Tibial nerve (tissue), 4 donors: ENCODE measurements around the gene GAR1. TPM values are rescaled to one million over a fixed set of nuclear protein-coding genes. Genes with fewer than 3 reads are reported as not detected.

Experiments used
- DNase-seq, 2 donors: peaks; one replicate each; pipeline ENCODE4 v3.0.0-alpha.2; 2019; ENCODE audit warnings: low spot score in 2 of 2
- H3K27ac ChIP-seq, 4 donors: fragments of 200-600 bp; sonication (generic) in 3 of 4; one replicate each; pipeline ENCODE4 v1.5.1; 2017 to 2019; ENCODE audit warnings: mild to moderate bottlenecking in 1 of 4
- H3K27me3 ChIP-seq, 2 donors: fragments of 200-600 bp; sonication (generic) in 1 of 2; one replicate each; pipeline versions ENCODE4 v1.5.1 to v1.6.0; 2017 to 2019
- H3K36me3 ChIP-seq, 3 donors: fragments of 200-600 bp; sonication (generic); one replicate each; pipeline ENCODE4 v1.5.1; 2018 to 2019
- H3K4me1 ChIP-seq, 4 donors: fragments of 200-600 bp; sonication (generic) in 3 of 4; one replicate each; pipeline ENCODE4 v1.5.1; 2017 to 2019
- H3K4me3 ChIP-seq, 4 donors: fragments of 200-600 bp; sonication (generic) in 3 of 4; one replicate each; pipeline ENCODE4 v1.5.1; 2017 to 2019; ENCODE audit warnings: mild to moderate bottlenecking in 1 of 4, moderate library complexity in 1 of 4
- H3K9me3 ChIP-seq, 4 donors: fragments of 200-600 bp; sonication (generic) in 3 of 4; one replicate each; pipeline ENCODE4 v1.5.1; 2017 to 2019
- CTCF ChIP-seq, 5 experiments: fragments of 200-600 bp in 3 of 5; fragments of 450-650 bp in 2 of 5; sonication (generic) in 3 of 5; IDR thresholded peaks; one replicate each; pipeline ENCODE4 v1.5.1; 2016 to 2019; ENCODE audit warnings: antibody characterized with exemption in 5 of 5, mild to moderate bottlenecking in 3 of 5, moderate library complexity in 2 of 5
- EP300 ChIP-seq, 2 donors: sonication (generic); formaldehyde crosslinking; IDR thresholded peaks; one replicate each; pipeline ENCODE4 v1.6.1; 2017; ENCODE audit warnings: antibody characterized with exemption in 2 of 2, mild to moderate bottlenecking in 1 of 2
- POLR2A ChIP-seq, 2 donors: fragments of 450-650 bp; IDR thresholded peaks; one replicate each; pipeline ENCODE4 v1.6.1; 2017; ENCODE audit warnings: antibody characterized with exemption in 2 of 2, mild to moderate bottlenecking in 2 of 2, moderate library complexity in 2 of 2
- WGBS, 2 donors: methylation state at CpG; one replicate each; pipeline ENCODE4 v1.1.5; 2018; 5-methylcytosine and 5-hydroxymethylcytosine counted together
- total RNA-seq, 4 donors: library from RNA; depleted of rRNA; stranded (reverse); fragments of >200 nt; gene quantifications; one replicate each; pipeline ENCODE4 v1.1.0, GENCODE V29; 2016

Gene GAR1
- total RNA-seq, 4 donors from 2014 or later = 6.3 to 9.0 (median 6.8) TPM

- no peaks in the 10 kb centered on the region for H3K4me1 ChIP-seq
- peaks cover 0 to 26% (median 0%) of the 10 kb centered on the region in 3 donors for H3K36me3 ChIP-seq
- H3K4me3 ChIP-seq = no peak overlapping the region
- no peak for TF ChIP-seq CTCF (IDR thresholded peaks at IDR 0.05)
- TF ChIP-seq POLR2A (IDR thresholded peaks at IDR 0.05) = no peak
- TF ChIP-seq EP300 (IDR thresholded peaks at IDR 0.05) = no peak
- peaks cover 0 to 16% (median 0%) of the 10 kb centered on the region in 4 donors for H3K9me3 ChIP-seq
- H3K27me3 ChIP-seq = no peaks in the 10 kb centered on the region
- H3K27ac ChIP-seq = no peak overlapping the region
- 95 to 97% methylated on average over 6 of the region's 6 CpGs for WGBS, 2 donors
- no peak for DNase-seq
These were observed 57.5 kb downstream of the GAR1 start for GRCh38 chr4:109872950-109873656.

GRCh38 chr4:109873791-109874514, 58.4 kb downstream of the GAR1 start:
- DNase-seq = no peak
- H3K27ac ChIP-seq = no peak overlapping the region
- TF ChIP-seq EP300 (IDR thresholded peaks at IDR 0.05) (no peak), POLR2A (IDR thresholded peaks at IDR 0.05) (no peak), CTCF (IDR thresholded peaks at IDR 0.05) (no peak)
- no peaks in the 10 kb centered on the region for H3K27me3 ChIP-seq
- H3K4me3 ChIP-seq = no peak overlapping the region
- 73% methylated on average over 11 of the region's 11 CpGs for WGBS, 2 donors
- H3K4me1 ChIP-seq = no peaks in the 10 kb centered on the region
- peaks cover 0 to 26% (median 0%) of the 10 kb centered on the region in 3 donors for H3K36me3 ChIP-seq
- H3K9me3 ChIP-seq = peaks cover 0 to 16% (median 0%) of the 10 kb centered on the region in 4 donors

Other genes with a start within 250 kb of the GAR1 start
- 10 to 100 TPM; 10.0 to 18.0 (median 13.7) TPM for gene CASP6, start 112.3 kb upstream of the GAR1 start, total RNA-seq
- 10 to 100 TPM; 17.8 to 27.0 (median 22.4) TPM for gene PLA2G12A, start 85.7 kb upstream of the GAR1 start, total RNA-seq
- gene CFI, start 13.8 kb upstream of the GAR1 start, total RNA-seq = 10 to 100 TPM; 23.7 to 34.3 (median 26.6) TPM
- gene RRH, start 12.2 kb downstream of the GAR1 start, total RNA-seq = under 1 TPM in 1 of 4 donors, not detected in 3; 0.22 TPM
- gene LRIT3, start 32.3 kb downstream of the GAR1 start, total RNA-seq = under 1 TPM; 0.21 to 0.60 (median 0.51) TPM
- gene EGF, start 97.1 kb downstream of the GAR1 start, total RNA-seq = 1 to 10 TPM in 1 of 4 donors, under 1 TPM in 1, not detected in 2; 0.42 to 1.6 TPM